ENCODE data around the gene UBA1. TPM values are rescaled to one million over a fixed set of nuclear protein-coding genes. Genes with fewer than 3 reads are reported as not detected.
A peak's percentile ranks its signal among the peaks of the same experiment; 100 is the strongest.

Gene UBA1
- total and polyA plus RNA-seq, 10 of the 15 experiments (the other 5 are each of a cell fraction or from before 2014, with no cell fraction given) = 60.4 to 314 (median 216) TPM

DNA sequence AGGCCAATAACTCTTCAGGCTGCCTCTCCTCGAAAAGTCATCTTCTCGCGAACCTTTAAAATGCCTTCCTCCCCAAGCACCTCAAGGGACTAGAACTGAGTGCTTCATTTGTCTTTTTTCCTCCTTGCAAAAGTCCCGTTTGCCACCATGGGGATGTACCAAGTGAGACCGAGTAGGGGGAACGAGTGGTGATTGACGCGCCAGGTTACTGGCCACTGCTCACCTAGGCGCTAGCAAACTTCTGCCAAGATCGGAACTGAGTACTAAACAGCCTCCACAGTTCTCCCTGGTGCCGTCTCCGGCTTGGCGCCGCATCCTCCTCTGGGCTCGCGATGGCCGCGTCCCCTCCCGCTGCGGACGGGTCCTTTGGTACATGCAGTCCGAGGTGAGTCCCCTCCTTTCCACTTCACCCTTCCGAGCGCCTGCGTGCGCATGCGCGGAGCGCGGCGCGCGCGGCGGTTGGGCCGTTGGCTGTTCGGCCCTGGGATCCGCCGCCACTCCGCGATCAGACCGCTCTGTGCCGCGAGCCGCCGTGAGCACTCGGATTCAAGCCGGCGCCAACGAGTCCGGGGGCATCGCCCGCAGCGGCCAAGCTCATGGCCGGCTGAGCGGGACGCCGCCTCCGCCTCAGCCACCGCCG lies 24.8 kb downstream of the UBA1 start, which contains the start of gene CDK16 (continued):
- TF ChIP-seq, protein P1, sequence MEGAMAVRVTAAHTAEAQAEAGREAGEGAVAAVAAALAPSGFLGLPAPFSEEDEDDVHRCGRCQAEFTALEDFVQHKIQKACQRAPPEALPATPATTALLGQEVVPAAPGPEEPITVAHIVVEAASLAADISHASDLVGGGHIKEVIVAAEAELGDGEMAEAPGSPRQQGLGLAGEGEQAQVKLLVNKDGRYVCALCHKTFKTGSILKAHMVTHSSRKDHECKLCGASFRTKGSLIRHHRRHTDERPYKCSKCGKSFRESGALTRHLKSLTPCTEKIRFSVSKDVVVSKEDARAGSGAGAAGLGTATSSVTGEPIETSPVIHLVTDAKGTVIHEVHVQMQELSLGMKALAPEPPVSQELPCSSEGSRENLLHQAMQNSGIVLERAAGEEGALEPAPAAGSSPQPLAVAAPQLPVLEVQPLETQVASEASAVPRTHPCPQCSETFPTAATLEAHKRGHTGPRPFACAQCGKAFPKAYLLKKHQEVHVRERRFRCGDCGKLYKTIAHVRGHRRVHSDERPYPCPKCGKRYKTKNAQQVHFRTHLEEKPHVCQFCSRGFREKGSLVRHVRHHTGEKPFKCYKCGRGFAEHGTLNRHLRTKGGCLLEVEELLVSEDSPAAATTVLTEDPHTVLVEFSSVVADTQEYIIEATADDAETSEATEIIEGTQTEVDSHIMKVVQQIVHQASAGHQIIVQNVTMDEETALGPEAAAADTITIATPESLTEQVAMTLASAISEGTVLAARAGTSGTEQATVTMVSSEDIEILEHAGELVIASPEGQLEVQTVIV (IDR thresholded peaks at IDR 0.05; ENCODE audit: borderline replicate concordance, partially characterized antibody) = peak; percentile 91
- peak; percentile 84 for TF ChIP-seq POLR2AphosphoS5 (IDR thresholded peaks at IDR 0.05; ENCODE audit: low read length)
- TF ChIP-seq ETV6 (conservative IDR thresholded peaks at IDR 0.05 in 1 of 2, IDR thresholded peaks at IDR 0.05 in 1 of 2; ENCODE audit: borderline replicate concordance in 1 of 2, low read depth in 1 of 2) = no peak
- peak; percentile 60; the same call in 1 of the 2 replicates for TF ChIP-seq MYB (IDR thresholded peaks at IDR 0.05; ENCODE audit: borderline replicate concordance, low read depth, low read length)
- TF ChIP-seq, protein P2, sequence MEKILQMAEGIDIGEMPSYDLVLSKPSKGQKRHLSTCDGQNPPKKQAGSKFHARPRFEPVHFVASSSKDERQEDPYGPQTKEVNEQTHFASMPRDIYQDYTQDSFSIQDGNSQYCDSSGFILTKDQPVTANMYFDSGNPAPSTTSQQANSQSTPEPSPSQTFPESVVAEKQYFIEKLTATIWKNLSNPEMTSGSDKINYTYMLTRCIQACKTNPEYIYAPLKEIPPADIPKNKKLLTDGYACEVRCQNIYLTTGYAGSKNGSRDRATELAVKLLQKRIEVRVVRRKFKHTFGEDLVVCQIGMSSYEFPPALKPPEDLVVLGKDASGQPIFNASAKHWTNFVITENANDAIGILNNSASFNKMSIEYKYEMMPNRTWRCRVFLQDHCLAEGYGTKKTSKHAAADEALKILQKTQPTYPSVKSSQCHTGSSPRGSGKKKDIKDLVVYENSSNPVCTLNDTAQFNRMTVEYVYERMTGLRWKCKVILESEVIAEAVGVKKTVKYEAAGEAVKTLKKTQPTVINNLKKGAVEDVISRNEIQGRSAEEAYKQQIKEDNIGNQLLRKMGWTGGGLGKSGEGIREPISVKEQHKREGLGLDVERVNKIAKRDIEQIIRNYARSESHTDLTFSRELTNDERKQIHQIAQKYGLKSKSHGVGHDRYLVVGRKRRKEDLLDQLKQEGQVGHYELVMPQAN (conservative IDR thresholded peaks at IDR 0.05) = 0 out of 2 replicates have a peak, but pooled peaks have one; percentile 85
- peak; percentile 100 for TF ChIP-seq ATF7 (IDR thresholded peaks at IDR 0.05; ENCODE audit: low read depth)
- TF ChIP-seq, protein P3, sequence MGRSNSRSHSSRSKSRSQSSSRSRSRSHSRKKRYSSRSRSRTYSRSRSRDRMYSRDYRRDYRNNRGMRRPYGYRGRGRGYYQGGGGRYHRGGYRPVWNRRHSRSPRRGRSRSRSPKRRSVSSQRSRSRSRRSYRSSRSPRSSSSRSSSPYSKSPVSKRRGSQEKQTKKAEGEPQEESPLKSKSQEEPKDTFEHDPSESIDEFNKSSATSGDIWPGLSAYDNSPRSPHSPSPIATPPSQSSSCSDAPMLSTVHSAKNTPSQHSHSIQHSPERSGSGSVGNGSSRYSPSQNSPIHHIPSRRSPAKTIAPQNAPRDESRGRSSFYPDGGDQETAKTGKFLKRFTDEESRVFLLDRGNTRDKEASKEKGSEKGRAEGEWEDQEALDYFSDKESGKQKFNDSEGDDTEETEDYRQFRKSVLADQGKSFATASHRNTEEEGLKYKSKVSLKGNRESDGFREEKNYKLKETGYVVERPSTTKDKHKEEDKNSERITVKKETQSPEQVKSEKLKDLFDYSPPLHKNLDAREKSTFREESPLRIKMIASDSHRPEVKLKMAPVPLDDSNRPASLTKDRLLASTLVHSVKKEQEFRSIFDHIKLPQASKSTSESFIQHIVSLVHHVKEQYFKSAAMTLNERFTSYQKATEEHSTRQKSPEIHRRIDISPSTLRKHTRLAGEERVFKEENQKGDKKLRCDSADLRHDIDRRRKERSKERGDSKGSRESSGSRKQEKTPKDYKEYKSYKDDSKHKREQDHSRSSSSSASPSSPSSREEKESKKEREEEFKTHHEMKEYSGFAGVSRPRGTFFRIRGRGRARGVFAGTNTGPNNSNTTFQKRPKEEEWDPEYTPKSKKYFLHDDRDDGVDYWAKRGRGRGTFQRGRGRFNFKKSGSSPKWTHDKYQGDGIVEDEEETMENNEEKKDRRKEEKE (IDR thresholded peaks at IDR 0.05) = peak; percentile 99
- TF ChIP-seq PML (IDR thresholded peaks at IDR 0.05; ENCODE audit: low read length) = peak; percentile 81
- peak; percentile 85 for TF ChIP-seq IKZF1 (conservative IDR thresholded peaks at IDR 0.05)
- peak; percentile 49; the same call in 1 of the 2 replicates for TF ChIP-seq TAF1 (IDR thresholded peaks at IDR 0.05; ENCODE audit: borderline replicate concordance, low read depth, low read length)
- peak; percentile 66; the same call in 1 of the 2 replicates for TF ChIP-seq BACH1 (IDR thresholded peaks at IDR 0.05; ENCODE audit: borderline replicate concordance)
- TF ChIP-seq, protein P4, sequence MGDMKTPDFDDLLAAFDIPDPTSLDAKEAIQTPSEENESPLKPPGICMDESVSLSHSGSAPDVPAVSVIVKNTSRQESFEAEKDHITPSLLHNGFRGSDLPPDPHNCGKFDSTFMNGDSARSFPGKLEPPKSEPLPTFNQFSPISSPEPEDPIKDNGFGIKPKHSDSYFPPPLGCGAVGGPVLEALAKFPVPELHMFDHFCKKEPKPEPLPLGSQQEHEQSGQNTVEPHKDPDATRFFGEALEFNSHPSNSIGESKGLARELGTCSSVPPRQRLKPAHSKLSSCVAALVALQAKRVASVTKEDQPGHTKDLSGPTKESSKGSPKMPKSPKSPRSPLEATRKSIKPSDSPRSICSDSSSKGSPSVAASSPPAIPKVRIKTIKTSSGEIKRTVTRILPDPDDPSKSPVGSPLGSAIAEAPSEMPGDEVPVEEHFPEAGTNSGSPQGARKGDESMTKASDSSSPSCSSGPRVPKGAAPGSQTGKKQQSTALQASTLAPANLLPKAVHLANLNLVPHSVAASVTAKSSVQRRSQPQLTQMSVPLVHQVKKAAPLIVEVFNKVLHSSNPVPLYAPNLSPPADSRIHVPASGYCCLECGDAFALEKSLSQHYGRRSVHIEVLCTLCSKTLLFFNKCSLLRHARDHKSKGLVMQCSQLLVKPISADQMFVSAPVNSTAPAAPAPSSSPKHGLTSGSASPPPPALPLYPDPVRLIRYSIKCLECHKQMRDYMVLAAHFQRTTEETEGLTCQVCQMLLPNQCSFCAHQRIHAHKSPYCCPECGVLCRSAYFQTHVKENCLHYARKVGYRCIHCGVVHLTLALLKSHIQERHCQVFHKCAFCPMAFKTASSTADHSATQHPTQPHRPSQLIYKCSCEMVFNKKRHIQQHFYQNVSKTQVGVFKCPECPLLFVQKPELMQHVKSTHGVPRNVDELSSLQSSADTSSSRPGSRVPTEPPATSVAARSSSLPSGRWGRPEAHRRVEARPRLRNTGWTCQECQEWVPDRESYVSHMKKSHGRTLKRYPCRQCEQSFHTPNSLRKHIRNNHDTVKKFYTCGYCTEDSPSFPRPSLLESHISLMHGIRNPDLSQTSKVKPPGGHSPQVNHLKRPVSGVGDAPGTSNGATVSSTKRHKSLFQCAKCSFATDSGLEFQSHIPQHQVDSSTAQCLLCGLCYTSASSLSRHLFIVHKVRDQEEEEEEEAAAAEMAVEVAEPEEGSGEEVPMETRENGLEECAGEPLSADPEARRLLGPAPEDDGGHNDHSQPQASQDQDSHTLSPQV (IDR thresholded peaks at IDR 0.05) = no peak
- TF ChIP-seq POU2F2 (IDR thresholded peaks at IDR 0.05; ENCODE audit: borderline replicate concordance, low read depth, low read length) = peak; percentile 47; the same call in 1 of the 3 replicates
- TF ChIP-seq, protein P5, sequence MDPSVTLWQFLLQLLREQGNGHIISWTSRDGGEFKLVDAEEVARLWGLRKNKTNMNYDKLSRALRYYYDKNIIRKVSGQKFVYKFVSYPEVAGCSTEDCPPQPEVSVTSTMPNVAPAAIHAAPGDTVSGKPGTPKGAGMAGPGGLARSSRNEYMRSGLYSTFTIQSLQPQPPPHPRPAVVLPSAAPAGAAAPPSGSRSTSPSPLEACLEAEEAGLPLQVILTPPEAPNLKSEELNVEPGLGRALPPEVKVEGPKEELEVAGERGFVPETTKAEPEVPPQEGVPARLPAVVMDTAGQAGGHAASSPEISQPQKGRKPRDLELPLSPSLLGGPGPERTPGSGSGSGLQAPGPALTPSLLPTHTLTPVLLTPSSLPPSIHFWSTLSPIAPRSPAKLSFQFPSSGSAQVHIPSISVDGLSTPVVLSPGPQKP (IDR thresholded peaks at IDR 0.05; ENCODE audit: low read depth, low read length) = no peak
- peak; percentile 99 for TF ChIP-seq CHD1 (IDR thresholded peaks at IDR 0.05; ENCODE audit: low read depth, low read length)

All from GM12878 (cell line).